Mucosa of descending colon (tissue), 3 donors: Measurements from ENCODE around the gene PCDH9. TPM values are rescaled to one million over a fixed set of nuclear protein-coding genes. Genes with fewer than 3 reads are reported as not detected.
"Not testable (repeated sequence)": the region's sequence is repeated elsewhere in the genome, so short reads cannot be mapped to it uniquely, and the experiment has no call there.

ENCODE experiments used
- ATAC-seq: fragments of 200-7000 bp; cut with Tn5 transposase; one replicate; pipeline ENCODE4 v1.9.1; 2020; ENCODE audit warnings: mild to moderate bottlenecking, moderate library complexity
- DNase-seq, 3 donors: peaks; one replicate each; pipeline ENCODE4 v3.0.0-alpha.2; 2020
- H3K36me3 ChIP-seq: fragments of 200-600 bp; one replicate; pipeline ENCODE4 v1.8.0; 2021; ENCODE audit warnings: low read depth, mild to moderate bottlenecking
- H3K4me1 ChIP-seq: fragments of 200-600 bp; one replicate; pipeline ENCODE4 v1.8.0; 2021; ENCODE audit warnings: low read depth, mild to moderate bottlenecking
- H3K4me3 ChIP-seq: fragments of 200-600 bp; one replicate; pipeline ENCODE4 v1.8.0; 2021; ENCODE audit warnings: mild to moderate bottlenecking
- H3K9me3 ChIP-seq: fragments of 200-600 bp; one replicate; pipeline ENCODE4 v1.8.0; 2021; ENCODE audit warnings: mild to moderate bottlenecking
- CTCF ChIP-seq: fragments of 200-600 bp; IDR thresholded peaks from one replicate; pipeline ENCODE4 v1.8.0; 2022; ENCODE audit warnings: antibody characterized with exemption, mild to moderate bottlenecking
- intact Hi-C, 2 donors: fragments of 100-400 bp; cut with DNase I in 1 of 2; cut with micrococcal nuclease in 1 of 2; formaldehyde crosslinking; loops; one replicate each; pipeline versions ENCODE4 v1.11.0 to v1.11.1; 2022; cut with DNase I, micrococcal nuclease
- total RNA-seq, 3 donors: library from RNA; stranded (reverse); fragmentation: NEBNext Ultra II Directional in 2 of 3; extraction: Animal tissue kit (Norgen Biotek cat#: 25700) in 2 of 3; gene quantifications; one replicate each; pipeline versions ENCODE4 v1.2.1 to v1.2.4, GENCODE V29; 2021 to 2023
- donor health status: DM: no; HTN: no; CAD: no; lungs with moderate emphysema.
- donor health status: DM: no; HTN: no; CAD: no.
- donor health status: DM: no; HTN: yes; CAD: no.

PCDH9 gene
- total RNA-seq, 3 donors from 2014 or later = 0.58 to 5.0 (median 0.80) TPM

DNA sequence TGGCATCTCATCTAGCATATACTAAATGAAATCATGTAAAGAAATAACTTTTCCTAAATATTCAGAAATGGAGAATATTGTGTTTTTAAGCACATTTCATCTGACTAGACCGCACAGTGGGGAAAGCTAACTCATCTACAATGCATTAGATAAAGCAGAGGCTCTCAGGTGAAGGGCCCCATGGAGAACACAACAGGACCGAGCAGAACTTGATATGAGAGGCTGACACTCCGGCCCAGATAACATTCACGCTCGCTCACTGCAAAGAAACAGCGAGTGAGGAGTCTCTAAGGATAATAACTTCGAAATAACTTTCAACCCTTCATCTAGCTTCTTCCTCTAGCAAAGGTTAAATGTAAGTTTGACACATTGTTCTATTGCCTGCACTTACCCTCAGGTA lies 130.6 kb downstream of the PCDH9 start:
- H3K4me1 ChIP-seq = no peaks in the 10 kb centered on the region
- no peak overlapping the region for H3K4me3 ChIP-seq
- no peak for DNase-seq
- ATAC-seq = no peak
- intact Hi-C loops = no loop called here
- no peaks in the 10 kb centered on the region for H3K9me3 ChIP-seq
- no peaks in the 10 kb centered on the region for H3K36me3 ChIP-seq
- no peak for TF ChIP-seq CTCF

DNA sequence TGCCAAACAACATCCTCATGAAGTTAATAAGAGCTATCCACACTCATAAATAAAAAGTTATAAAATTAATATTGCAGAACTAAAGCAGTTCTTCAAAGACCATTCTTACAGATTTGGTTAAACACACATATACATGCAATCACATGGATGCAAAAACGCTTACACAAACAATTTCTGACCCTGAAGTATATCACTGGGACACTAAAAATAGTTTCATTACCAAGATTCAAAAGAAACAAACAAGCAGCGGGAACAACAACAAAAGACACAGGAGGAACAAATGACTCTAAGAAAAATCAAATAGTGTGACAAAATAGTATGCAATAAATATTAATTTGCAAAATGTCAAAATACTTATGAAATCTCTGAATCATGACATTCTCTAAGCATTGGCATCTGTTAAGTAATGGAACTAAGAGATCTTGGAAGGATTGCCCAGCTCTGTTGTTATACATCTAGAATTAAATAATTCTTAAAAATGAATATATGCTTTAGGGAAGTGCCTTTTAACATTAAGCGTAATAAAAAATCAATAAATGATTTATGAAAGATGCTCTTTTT lies 132.2 kb downstream of the PCDH9 start:
- Histone ChIP-seq H3K36me3 (no peaks in the 10 kb centered on the region), H3K9me3 (no peaks in the 10 kb centered on the region), H3K4me1 (no peaks in the 10 kb centered on the region), H3K4me3 (no peak overlapping the region)
- TF ChIP-seq CTCF = no peak
- intact Hi-C loops = no loop called here
- ATAC-seq (no peak), DNase-seq (no peak)

GRCh38 chr13:67096893-67097292 lies 133.2 kb downstream of the PCDH9 start:
- H3K4me3 ChIP-seq, H3K36me3 ChIP-seq, H3K9me3 ChIP-seq, intact Hi-C loops, H3K4me1 ChIP-seq, ATAC-seq, DNase-seq: not testable (repeated sequence)

DNA sequence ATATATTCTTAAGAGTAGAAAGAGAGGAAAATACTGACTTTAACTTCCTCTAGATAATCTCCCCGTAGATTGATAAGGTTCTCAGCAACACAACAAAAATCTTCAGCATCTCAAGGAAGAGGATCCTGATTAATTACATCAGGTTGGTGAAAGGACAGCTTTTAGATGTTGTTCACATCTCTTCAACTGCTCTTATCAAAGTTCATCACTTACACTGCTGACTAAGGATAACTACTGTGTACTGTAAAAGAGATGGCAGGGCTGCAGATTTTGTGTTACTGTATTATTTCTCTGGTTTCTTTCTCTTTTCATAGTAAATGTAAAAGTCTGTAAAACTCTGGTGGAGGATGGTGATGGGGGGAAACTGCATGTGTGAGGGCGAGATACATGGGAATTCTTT lies 133.7 kb downstream of the PCDH9 start:
- no peaks in the 10 kb centered on the region for H3K36me3 ChIP-seq
- H3K4me3 ChIP-seq = no peak overlapping the region
- no peak for TF ChIP-seq CTCF
- no peaks in the 10 kb centered on the region for H3K4me1 ChIP-seq
- DNase-seq = no peak
- intact Hi-C loops = no loop called here
- no peaks in the 10 kb centered on the region for H3K9me3 ChIP-seq
- ATAC-seq = no peak

DNA sequence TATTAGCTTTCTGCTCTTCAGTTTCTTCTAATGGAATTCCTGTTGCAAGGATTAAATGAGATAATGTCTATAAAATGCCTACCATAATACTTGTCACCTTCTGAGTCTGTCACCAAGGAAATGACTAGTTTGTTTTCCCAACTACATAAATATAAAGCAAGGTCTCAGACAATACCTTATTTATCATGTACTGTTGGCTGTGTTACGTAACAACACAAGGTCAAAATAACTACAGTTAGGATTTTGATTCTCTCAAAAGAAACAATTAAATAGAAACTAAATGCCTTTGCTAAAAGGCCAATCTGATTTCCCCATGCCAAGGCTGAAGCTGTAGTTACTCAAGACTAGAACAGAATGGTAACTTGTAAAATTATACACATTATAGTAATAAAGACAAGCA lies 134.5 kb downstream of the PCDH9 start:
- no peaks in the 10 kb centered on the region for H3K36me3 ChIP-seq
- intact Hi-C loops = no loop called here
- no peaks in the 10 kb centered on the region for H3K4me1 ChIP-seq
- ATAC-seq (no peak), DNase-seq (no peak)
- no peak overlapping the region for H3K4me3 ChIP-seq
- TF ChIP-seq CTCF = no peak
- H3K9me3 ChIP-seq = no peaks in the 10 kb centered on the region

DNA sequence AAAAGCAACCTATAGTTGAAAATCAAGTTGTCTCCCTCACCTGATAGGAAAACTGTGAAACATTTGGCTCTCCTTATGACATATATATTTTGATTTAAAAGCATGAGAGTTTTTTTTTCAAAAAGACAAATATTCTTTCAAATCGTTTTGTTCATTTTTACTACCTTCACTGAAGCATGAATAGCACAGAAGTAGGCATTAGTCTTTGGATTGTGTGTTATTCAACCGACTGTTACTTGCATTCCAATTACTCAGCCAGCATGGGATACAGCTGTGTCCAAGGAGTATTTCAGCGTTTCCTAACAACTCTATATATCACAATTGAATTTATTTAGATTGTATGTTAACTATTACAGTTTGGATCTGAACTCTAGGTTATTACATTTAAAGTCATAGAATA lies 135.2 kb downstream of the PCDH9 start:
- DNase-seq = no peak
- Histone ChIP-seq H3K9me3 (no peaks in the 10 kb centered on the region), H3K4me3 (no peak overlapping the region), H3K36me3 (no peaks in the 10 kb centered on the region), H3K4me1 (no peaks in the 10 kb centered on the region)
- ATAC-seq = no peak
- no peak for TF ChIP-seq CTCF
- intact Hi-C loops = no loop called here
